ENCODE data around the gene INHBC.
"Not testable (repeated sequence)": the region's sequence is repeated elsewhere in the genome, so short reads cannot be mapped to it uniquely, and the experiment has no call there.

DNA sequence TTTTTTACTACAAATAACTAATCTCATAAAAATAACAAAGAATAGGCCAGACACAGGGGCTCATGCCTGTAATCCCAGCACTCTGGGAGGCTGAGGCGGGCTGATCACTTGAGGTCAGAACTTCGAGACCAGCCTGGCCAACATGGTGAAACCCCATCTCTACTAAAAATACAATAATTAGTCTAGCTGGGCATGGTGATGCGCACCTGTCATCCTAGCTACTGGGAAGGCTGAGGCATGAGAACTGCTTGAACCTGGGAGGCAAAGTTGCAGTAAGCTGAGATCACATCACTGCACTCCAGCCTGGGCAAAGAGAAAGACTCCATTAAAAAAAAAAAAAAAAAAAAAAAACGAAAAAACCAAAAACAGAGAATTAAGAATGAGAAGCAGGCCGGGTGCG is 20.4 kb upstream of the INHBC start:
- TF ChIP-seq, protein P1, sequence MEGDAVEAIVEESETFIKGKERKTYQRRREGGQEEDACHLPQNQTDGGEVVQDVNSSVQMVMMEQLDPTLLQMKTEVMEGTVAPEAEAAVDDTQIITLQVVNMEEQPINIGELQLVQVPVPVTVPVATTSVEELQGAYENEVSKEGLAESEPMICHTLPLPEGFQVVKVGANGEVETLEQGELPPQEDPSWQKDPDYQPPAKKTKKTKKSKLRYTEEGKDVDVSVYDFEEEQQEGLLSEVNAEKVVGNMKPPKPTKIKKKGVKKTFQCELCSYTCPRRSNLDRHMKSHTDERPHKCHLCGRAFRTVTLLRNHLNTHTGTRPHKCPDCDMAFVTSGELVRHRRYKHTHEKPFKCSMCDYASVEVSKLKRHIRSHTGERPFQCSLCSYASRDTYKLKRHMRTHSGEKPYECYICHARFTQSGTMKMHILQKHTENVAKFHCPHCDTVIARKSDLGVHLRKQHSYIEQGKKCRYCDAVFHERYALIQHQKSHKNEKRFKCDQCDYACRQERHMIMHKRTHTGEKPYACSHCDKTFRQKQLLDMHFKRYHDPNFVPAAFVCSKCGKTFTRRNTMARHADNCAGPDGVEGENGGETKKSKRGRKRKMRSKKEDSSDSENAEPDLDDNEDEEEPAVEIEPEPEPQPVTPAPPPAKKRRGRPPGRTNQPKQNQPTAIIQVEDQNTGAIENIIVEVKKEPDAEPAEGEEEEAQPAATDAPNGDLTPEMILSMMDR (conservative IDR thresholded peaks at IDR 0.05; ENCODE audit: low read depth, low read length), result not testable (repeated sequence)
- not testable (repeated sequence) for TF ChIP-seq EZH2phosphoT487 (IDR thresholded peaks at IDR 0.05; ENCODE audit: borderline replicate concordance, low read length)

Measured in PC-3 (cell line).